ENCODE measurements around the gene RPL22.

- TF ChIP-seq POLR2AphosphoS5 (IDR thresholded peaks at IDR 0.05; ENCODE audit: low read depth, low read length), result no peak
- no peak for TF ChIP-seq CTCF (IDR thresholded peaks at IDR 0.05)
- no peak for TF ChIP-seq REST (IDR thresholded peaks at IDR 0.05; ENCODE audit: insufficient read depth in 1 of 2, low read depth in 2 of 2, low read length in 1 of 2)
- no peak for TF ChIP-seq TCF7L2 (IDR thresholded peaks at IDR 0.05; ENCODE audit: low read depth, low read length)
- no peak for TF ChIP-seq SIN3A (IDR thresholded peaks at IDR 0.05; ENCODE audit: borderline replicate concordance, insufficient read depth, low read depth, low read length)
Measured at GRCh38 chr1:6137758-6138157, 61.6 kb downstream of the RPL22 start.

Measured in Panc1 (cell line).